Measurements from ENCODE around the gene BET1L. TPM values are rescaled to one million over a fixed set of nuclear protein-coding genes. Genes with fewer than 3 reads are reported as not detected.

BET1L gene
- total RNA-seq, 2 donors from 2014 or later, result 52.1 to 54.8 TPM

DNA sequence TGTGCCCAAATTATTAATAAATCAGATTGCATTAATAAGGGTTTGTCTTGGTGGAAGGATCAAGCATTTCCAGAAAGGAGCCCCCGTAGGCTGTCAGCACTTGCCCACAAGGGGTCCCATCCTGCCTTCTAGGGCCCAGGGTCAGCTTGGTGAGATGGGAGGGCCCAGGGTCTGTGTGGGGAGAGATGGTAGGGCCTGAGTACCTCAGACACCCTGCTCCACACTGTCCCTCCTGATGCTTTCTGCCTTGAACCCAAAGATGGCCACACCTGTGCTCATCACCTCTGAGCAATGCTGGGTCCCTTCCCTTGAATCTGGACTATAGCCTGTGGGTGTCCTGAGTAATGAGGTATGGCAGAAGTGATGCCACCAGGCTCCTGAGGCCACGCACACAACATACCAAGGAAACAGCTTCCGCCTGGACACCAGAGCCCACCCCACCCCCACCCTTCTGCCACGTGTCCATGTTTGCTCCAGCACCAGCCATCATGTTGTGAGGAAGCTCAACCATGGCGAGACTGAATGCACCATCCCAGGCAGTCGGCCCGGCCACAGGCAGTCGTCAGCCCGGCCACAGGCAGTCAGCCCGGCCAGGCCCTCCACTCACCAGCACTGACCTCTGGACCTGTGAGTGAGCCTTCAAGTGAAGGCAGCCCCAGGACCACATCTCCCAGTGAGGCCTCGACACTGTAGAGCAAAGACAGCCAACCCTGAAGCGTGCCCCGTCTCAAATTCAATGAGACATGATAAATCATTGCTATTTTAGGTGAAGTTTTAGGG, 6.8 kb downstream of the BET1L start:
- DNase-seq (ENCODE audit: low spot score), result no peak
- intact Hi-C loops (cut with DNase I), result loop anchor here (5.0 kb wide), 1 partner anchor 157 kb away; no protein-coding TSS in a partner anchor
- Histone ChIP-seq H3K27ac (no peak overlapping the region), H3K4me1 (replicated peaks) (peaks cover 2% of the 10 kb centered on the region), H3K9me3 (no peaks in the 10 kb centered on the region), H3K36me3 (peaks cover 0 to 6% of the 10 kb centered on the region in 2 donors), H3K4me3 (no peak overlapping the region), H3K27me3 (replicated peaks; ENCODE audit: insufficient read depth) (no peaks in the 10 kb centered on the region)
- TF ChIP-seq POLR2AphosphoS5 (IDR thresholded peaks at IDR 0.05) (no peak), POLR2A (IDR thresholded peaks at IDR 0.05) (no peak)
- TF ChIP-seq, protein P1, sequence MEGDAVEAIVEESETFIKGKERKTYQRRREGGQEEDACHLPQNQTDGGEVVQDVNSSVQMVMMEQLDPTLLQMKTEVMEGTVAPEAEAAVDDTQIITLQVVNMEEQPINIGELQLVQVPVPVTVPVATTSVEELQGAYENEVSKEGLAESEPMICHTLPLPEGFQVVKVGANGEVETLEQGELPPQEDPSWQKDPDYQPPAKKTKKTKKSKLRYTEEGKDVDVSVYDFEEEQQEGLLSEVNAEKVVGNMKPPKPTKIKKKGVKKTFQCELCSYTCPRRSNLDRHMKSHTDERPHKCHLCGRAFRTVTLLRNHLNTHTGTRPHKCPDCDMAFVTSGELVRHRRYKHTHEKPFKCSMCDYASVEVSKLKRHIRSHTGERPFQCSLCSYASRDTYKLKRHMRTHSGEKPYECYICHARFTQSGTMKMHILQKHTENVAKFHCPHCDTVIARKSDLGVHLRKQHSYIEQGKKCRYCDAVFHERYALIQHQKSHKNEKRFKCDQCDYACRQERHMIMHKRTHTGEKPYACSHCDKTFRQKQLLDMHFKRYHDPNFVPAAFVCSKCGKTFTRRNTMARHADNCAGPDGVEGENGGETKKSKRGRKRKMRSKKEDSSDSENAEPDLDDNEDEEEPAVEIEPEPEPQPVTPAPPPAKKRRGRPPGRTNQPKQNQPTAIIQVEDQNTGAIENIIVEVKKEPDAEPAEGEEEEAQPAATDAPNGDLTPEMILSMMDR (IDR thresholded peaks at IDR 0.05), result no peak
- WGBS, result 92% methylated on average over 13 of the region's 13 CpGs

DNA sequence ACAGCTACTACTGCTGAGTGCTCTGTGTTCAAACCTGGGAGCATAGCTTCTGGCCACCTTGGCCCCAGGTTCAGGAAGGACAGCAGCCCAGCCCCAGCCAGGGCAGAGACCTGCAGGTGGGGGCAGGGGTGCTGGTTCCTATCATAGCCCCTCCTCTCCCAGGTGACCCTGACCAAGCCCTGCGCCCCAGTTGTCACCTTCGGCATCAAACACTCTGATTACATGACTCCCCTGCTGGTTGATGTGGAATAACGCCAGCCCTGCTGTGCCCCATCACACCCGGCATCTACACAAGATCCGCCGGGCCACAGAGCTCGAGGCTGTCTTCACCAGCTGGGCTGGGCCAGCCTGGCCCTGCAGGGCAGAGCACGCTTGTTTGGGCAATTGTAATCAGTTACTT, 7.4 kb downstream of the BET1L start:
- no peak overlapping the region for H3K27ac ChIP-seq
- H3K9me3 ChIP-seq, result no peaks in the 10 kb centered on the region
- intact Hi-C loops (cut with DNase I), result loop anchor here (5.0 kb wide), 1 partner anchor 158 kb away; no protein-coding TSS in a partner anchor
- WGBS, result 78% methylated on average over 8 of the region's 8 CpGs
- H3K36me3 ChIP-seq, result peaks cover 0 to 6% of the 10 kb centered on the region in 2 donors
- H3K4me1 ChIP-seq (replicated peaks), result no peaks in the 10 kb centered on the region
- no peaks in the 10 kb centered on the region for H3K27me3 ChIP-seq (replicated peaks; ENCODE audit: insufficient read depth)
- no peak for DNase-seq (ENCODE audit: low spot score)
- no peak overlapping the region for H3K4me3 ChIP-seq
- TF ChIP-seq POLR2AphosphoS5 (IDR thresholded peaks at IDR 0.05) (no peak), POLR2A (IDR thresholded peaks at IDR 0.05) (no peak)
- TF ChIP-seq, protein P1 (IDR thresholded peaks at IDR 0.05), result no peak

DNA sequence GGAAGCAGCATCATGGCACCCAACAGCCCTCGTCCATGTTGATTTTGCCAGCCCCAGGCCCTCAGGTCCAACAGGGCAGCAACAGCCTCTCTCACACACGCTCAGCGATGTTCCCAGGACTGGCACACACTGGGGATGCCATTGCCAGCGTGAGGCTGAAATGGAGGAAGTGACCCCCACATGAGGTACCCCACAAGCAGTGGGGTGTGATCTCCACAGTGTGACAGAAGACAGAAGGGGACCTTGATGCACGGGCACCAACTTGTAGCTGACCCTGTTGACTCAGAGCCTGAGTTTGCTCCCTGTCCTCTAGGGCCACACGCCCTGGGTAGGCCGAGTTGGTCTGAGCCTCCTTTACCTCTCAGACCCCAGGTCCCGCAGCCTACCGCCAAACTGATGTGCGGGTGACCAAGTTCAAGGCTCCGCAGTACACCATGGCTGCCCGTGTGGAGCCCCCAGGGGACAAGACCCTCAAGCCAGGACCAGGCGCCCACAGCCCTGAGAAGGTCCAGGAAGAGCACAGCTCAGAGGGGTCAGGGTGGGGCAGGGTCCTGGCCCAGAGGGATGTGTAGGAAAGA, 8.1 kb downstream of the BET1L start:
- H3K36me3 ChIP-seq, result peaks cover 0 to 1% of the 10 kb centered on the region in 2 donors
- H3K27ac ChIP-seq, result no peak overlapping the region
- no peaks in the 10 kb centered on the region for H3K9me3 ChIP-seq
- no peak overlapping the region for H3K4me3 ChIP-seq
- H3K27me3 ChIP-seq (replicated peaks; ENCODE audit: insufficient read depth), result no peaks in the 10 kb centered on the region
- WGBS, result 86% methylated on average over 13 of the region's 13 CpGs
- H3K4me1 ChIP-seq (replicated peaks), result no peaks in the 10 kb centered on the region
- no peak for DNase-seq (ENCODE audit: low spot score)
- TF ChIP-seq, protein P1 (IDR thresholded peaks at IDR 0.05), result no peak
- intact Hi-C loops (cut with DNase I), result no loop called here

DNA sequence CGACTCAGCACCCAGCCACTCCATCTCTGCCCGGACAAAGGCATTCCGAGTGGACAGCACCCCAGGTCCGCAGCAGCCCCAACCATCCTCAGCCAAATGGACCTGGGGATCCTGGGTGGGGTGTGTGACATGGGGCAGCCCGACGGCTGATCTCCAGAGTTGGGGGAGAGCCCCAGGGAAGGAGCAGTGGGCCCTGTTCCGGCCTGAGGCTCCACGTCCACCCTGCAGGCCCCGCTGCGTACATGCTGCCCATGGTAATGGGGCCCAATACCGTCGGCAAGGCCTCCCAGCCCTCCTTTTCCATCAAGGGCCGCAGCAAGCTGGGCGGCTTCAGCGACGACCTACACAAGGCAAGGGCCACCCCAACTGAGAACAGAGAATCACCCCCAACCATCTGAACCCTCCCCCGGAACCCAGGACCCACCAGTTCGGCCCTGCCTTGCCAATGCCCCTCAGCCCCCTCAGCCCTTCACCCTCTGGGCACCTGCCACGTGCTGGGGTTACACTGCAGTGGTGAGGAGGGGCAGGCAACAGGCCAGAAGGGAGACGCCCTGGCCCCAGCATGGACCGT, 8.9 kb downstream of the BET1L start:
- Histone ChIP-seq H3K27me3 (replicated peaks; ENCODE audit: insufficient read depth) (no peaks in the 10 kb centered on the region), H3K27ac (no peak overlapping the region), H3K4me1 (replicated peaks) (no peaks in the 10 kb centered on the region), H3K9me3 (no peaks in the 10 kb centered on the region), H3K36me3 (no peaks in the 10 kb centered on the region), H3K4me3 (no peak overlapping the region)
- no peak for TF ChIP-seq POLR2AphosphoS5 (IDR thresholded peaks at IDR 0.05)
- no peak for TF ChIP-seq POLR2A (IDR thresholded peaks at IDR 0.05)
- TF ChIP-seq, protein P1 (IDR thresholded peaks at IDR 0.05), result no peak
- intact Hi-C loops (cut with DNase I), result no loop called here
- 86% methylated on average over 21 of the region's 21 CpGs for WGBS
- DNase-seq (ENCODE audit: low spot score), result no peak

Measured in prostate gland (tissue), 2 donors.